HEK293 (cell line): Measurements from ENCODE around the gene ARL6IP5.

Experiments used
- GLI2 ChIP-seq: fragments of 450-650 bp; formaldehyde crosslinking; IDR thresholded peaks from 2 replicates; pipeline ENCODE4; 2017; ENCODE audit warnings: missing biosample characterization, missing genetic modification characterization, low read depth, borderline replicate concordance
- KLF9 ChIP-seq: fragments of 450-650 bp; formaldehyde crosslinking; IDR thresholded peaks from 2 replicates; pipeline ENCODE4 v1.5.1; 2016; ENCODE audit warnings: missing biosample characterization, missing genetic modification characterization, low read depth
- MZF1 ChIP-seq: fragments of 450-650 bp; formaldehyde crosslinking; IDR thresholded peaks from 2 replicates; pipeline ENCODE4 v1.5.1; 2017; ENCODE audit warnings: missing biosample characterization, missing genetic modification characterization, borderline replicate concordance
- SP3 ChIP-seq: fragments of 450-650 bp; formaldehyde crosslinking; IDR thresholded peaks from 2 replicates; pipeline ENCODE4 v1.5.1; 2016; ENCODE audit warnings: missing biosample characterization, missing genetic modification characterization
- TRIM28 ChIP-seq: IDR thresholded peaks from 2 replicates; pipeline ENCODE4 v1.6.1; 2011; ENCODE audit warnings: low read length, control low read depth, borderline replicate concordance
- ZNF169 ChIP-seq: fragments of 450-650 bp; formaldehyde crosslinking; IDR thresholded peaks from 2 replicates; pipeline ENCODE4 v1.5.1; 2016; ENCODE audit warnings: missing biosample characterization, missing genetic modification characterization
- ZNF514 ChIP-seq: fragments of 450-650 bp; formaldehyde crosslinking; IDR thresholded peaks from 2 replicates; pipeline ENCODE4 v1.5.1; 2016; ENCODE audit warnings: missing biosample characterization, missing genetic modification characterization
- ZNF585B ChIP-seq: fragments of 450-650 bp; formaldehyde crosslinking; IDR thresholded peaks from 2 replicates; pipeline ENCODE4 v1.5.1; 2016; ENCODE audit warnings: missing biosample characterization, missing genetic modification characterization
- ZNF596 ChIP-seq: fragments of 450-650 bp; IDR thresholded peaks from 2 replicates; pipeline ENCODE4 v1.5.0; 2018; ENCODE audit warnings: missing biosample characterization, mild to moderate bottlenecking, missing genetic modification characterization, moderate library complexity
- ZNF658 ChIP-seq: fragments of 450-650 bp; formaldehyde crosslinking; IDR thresholded peaks from 2 replicates; pipeline ENCODE4; 2016; ENCODE audit warnings: missing biosample characterization, missing genetic modification characterization
- ZNF670 ChIP-seq: fragments of 450-650 bp; formaldehyde crosslinking; IDR thresholded peaks from 2 replicates; pipeline ENCODE4 v1.5.1; 2016; ENCODE audit warnings: missing biosample characterization, missing genetic modification characterization, low read depth
- ZNF768 ChIP-seq: fragments of 450-650 bp; formaldehyde crosslinking; IDR thresholded peaks from 2 replicates; pipeline ENCODE4 v1.5.1; 2018; ENCODE audit warnings: missing biosample characterization, mild to moderate bottlenecking, missing genetic modification characterization
- TF ChIP-seq, protein P1 (sequence below): fragments of 450-650 bp; formaldehyde crosslinking; IDR thresholded peaks from 2 replicates; pipeline ENCODE4 v1.5.1; 2016; ENCODE audit warnings: missing biosample characterization, missing genetic modification characterization
- TF ChIP-seq, protein P2 (sequence below): fragments of 450-650 bp; formaldehyde crosslinking; IDR thresholded peaks from 2 replicates; pipeline ENCODE4 v1.5.1; 2016; ENCODE audit warnings: missing biosample characterization, missing genetic modification characterization
- TF ChIP-seq, protein P3 (sequence below): fragments of 450-650 bp; IDR thresholded peaks from 2 replicates; pipeline ENCODE4 v1.5.1; 2018; ENCODE audit warnings: missing biosample characterization, mild to moderate bottlenecking, missing genetic modification characterization
- TF ChIP-seq, protein P4 (sequence below): fragments of 450-650 bp; formaldehyde crosslinking; IDR thresholded peaks from 2 replicates; pipeline ENCODE4 v1.5.1; 2016; ENCODE audit warnings: missing biosample characterization, missing genetic modification characterization
- TF ChIP-seq, protein P5 (sequence below): fragments of 450-650 bp; formaldehyde crosslinking; IDR thresholded peaks from 2 replicates; pipeline ENCODE4 v1.5.1; 2016; ENCODE audit warnings: missing biosample characterization, missing genetic modification characterization
- TF ChIP-seq, protein P6 (sequence below): sonication (generic); formaldehyde crosslinking; IDR thresholded peaks from 2 replicates; pipeline ENCODE4 v1.8.1; 2022; ENCODE audit warnings: mild to moderate bottlenecking, moderate library complexity, missing genetic modification reagents
- TF ChIP-seq, protein P7 (sequence below): fragments of 450-650 bp; formaldehyde crosslinking; conservative IDR thresholded peaks from 2 replicates; pipeline ENCODE4 v1.5.1; 2016; ENCODE audit warnings: low read depth, missing biosample characterization, missing genetic modification characterization
- TF ChIP-seq, protein P8 (sequence below): fragments of 450-650 bp; formaldehyde crosslinking; IDR thresholded peaks from 2 replicates; pipeline ENCODE4 v1.5.1; 2016; ENCODE audit warnings: missing biosample characterization, missing genetic modification characterization

Gene ARL6IP5

DNA sequence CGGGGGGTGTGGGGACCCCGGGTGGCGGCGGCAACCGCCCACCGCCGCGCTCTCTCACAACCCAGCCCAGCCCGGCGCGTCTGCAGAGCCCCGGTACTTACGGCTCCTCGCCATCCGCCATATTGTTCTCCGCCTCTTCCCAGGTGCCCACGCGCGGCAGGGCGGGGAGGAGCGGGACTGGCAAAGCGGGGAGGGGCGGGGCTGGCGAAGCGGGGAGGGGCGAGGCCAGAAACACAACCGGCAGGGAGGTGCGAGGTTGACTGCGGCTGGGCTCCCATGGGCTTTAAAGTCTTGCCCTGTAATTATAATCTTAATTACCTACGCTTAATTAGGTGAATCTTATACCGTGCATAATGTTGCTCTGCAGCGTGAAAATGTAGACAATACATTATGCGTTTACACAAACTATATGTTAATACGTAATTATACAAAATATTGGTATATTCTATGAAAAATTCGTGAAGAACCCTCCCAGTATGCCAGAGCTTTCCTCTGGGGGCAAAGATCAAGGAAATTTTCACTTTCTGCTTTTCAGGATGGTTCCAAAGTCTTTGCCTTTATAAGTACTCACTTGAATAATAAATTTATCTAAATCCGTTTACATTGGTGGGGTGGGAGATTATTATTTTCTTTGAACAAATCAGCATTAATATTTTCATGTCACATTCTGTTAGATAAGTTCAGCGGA is 4.4 kb upstream of the ARL6IP5 start, which contains the start of gene UBA3 (continued):
- TF ChIP-seq, protein P1, sequence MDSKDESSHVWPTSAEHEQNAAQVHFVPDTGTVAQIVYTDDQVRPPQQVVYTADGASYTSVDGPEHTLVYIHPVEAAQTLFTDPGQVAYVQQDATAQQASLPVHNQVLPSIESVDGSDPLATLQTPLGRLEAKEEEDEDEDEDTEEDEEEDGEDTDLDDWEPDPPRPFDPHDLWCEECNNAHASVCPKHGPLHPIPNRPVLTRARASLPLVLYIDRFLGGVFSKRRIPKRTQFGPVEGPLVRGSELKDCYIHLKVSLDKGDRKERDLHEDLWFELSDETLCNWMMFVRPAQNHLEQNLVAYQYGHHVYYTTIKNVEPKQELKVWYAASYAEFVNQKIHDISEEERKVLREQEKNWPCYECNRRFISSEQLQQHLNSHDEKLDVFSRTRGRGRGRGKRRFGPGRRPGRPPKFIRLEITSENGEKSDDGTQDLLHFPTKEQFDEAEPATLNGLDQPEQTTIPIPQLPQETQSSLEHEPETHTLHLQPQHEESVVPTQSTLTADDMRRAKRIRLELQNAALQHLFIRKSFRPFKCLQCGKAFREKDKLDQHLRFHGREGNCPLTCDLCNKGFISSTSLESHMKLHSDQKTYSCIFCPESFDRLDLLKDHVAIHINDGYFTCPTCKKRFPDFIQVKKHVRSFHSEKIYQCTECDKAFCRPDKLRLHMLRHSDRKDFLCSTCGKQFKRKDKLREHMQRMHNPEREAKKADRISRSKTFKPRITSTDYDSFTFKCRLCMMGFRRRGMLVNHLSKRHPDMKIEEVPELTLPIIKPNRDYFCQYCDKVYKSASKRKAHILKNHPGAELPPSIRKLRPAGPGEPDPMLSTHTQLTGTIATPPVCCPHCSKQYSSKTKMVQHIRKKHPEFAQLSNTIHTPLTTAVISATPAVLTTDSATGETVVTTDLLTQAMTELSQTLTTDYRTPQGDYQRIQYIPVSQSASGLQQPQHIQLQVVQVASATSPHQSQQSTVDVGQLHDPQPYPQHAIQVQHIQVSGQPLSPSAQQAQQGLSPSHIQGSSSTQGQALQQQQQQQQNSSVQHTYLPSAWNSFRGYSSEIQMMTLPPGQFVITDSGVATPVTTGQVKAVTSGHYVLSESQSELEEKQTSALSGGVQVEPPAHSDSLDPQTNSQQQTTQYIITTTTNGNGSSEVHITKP (tag by site-specific recombination), result peak; percentile 93
- TF ChIP-seq MZF1 (tag by site-specific recombination) (no peak), ZNF658 (tag by site-specific recombination) (no peak), ZNF585B (tag by site-specific recombination) (no peak), ZNF514 (no peak), SP3 (tag by site-specific recombination) (peak; percentile 36), KLF9 (tag by site-specific recombination) (peak; percentile 31; the same call in 1 of the 2 replicates), ZNF670 (tag by site-specific recombination) (no peak), ZNF169 (no peak), ZNF596 (tag by site-specific recombination) (no peak), ZNF768 (tag by site-specific recombination) (no peak), TRIM28 (no peak), GLI2 (tag by site-specific recombination) (no peak)
- TF ChIP-seq, protein P2, sequence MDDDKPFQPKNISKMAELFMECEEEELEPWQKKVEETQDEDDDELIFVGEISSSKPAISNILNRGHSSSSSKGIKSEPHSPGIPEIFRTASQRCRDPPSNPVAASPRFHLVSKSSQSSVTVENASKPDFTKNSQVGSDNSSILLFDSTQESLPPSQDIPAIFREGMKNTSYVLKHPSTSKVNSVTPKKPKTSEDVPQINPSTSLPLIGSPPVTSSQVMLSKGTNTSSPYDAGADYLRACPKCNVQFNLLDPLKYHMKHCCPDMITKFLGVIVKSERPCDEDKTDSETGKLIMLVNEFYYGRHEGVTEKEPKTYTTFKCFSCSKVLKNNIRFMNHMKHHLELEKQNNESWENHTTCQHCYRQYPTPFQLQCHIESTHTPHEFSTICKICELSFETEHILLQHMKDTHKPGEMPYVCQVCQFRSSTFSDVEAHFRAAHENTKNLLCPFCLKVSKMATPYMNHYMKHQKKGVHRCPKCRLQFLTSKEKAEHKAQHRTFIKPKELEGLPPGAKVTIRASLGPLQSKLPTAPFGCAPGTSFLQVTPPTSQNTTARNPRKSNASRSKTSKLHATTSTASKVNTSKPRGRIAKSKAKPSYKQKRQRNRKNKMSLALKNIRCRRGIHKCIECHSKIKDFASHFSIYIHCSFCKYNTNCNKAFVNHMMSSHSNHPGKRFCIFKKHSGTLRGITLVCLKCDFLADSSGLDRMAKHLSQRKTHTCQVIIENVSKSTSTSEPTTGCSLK (tag by site-specific recombination), result no peak
- TF ChIP-seq, protein P3, sequence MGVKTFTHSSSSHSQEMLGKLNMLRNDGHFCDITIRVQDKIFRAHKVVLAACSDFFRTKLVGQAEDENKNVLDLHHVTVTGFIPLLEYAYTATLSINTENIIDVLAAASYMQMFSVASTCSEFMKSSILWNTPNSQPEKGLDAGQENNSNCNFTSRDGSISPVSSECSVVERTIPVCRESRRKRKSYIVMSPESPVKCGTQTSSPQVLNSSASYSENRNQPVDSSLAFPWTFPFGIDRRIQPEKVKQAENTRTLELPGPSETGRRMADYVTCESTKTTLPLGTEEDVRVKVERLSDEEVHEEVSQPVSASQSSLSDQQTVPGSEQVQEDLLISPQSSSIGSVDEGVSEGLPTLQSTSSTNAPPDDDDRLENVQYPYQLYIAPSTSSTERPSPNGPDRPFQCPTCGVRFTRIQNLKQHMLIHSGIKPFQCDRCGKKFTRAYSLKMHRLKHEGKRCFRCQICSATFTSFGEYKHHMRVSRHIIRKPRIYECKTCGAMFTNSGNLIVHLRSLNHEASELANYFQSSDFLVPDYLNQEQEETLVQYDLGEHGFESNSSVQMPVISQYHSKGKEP (tag by site-specific recombination), result no peak
- TF ChIP-seq, protein P4, sequence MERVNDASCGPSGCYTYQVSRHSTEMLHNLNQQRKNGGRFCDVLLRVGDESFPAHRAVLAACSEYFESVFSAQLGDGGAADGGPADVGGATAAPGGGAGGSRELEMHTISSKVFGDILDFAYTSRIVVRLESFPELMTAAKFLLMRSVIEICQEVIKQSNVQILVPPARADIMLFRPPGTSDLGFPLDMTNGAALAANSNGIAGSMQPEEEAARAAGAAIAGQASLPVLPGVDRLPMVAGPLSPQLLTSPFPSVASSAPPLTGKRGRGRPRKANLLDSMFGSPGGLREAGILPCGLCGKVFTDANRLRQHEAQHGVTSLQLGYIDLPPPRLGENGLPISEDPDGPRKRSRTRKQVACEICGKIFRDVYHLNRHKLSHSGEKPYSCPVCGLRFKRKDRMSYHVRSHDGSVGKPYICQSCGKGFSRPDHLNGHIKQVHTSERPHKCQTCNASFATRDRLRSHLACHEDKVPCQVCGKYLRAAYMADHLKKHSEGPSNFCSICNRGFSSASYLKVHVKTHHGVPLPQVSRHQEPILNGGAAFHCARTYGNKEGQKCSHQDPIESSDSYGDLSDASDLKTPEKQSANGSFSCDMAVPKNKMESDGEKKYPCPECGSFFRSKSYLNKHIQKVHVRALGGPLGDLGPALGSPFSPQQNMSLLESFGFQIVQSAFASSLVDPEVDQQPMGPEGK (tag by site-specific recombination), result peak; percentile 25; the same call in 1 of the 2 replicates
- TF ChIP-seq, protein P5, sequence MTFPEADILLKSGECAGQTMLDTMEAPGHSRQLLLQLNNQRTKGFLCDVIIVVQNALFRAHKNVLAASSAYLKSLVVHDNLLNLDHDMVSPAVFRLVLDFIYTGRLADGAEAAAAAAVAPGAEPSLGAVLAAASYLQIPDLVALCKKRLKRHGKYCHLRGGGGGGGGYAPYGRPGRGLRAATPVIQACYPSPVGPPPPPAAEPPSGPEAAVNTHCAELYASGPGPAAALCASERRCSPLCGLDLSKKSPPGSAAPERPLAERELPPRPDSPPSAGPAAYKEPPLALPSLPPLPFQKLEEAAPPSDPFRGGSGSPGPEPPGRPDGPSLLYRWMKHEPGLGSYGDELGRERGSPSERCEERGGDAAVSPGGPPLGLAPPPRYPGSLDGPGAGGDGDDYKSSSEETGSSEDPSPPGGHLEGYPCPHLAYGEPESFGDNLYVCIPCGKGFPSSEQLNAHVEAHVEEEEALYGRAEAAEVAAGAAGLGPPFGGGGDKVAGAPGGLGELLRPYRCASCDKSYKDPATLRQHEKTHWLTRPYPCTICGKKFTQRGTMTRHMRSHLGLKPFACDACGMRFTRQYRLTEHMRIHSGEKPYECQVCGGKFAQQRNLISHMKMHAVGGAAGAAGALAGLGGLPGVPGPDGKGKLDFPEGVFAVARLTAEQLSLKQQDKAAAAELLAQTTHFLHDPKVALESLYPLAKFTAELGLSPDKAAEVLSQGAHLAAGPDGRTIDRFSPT, result peak; percentile 87
- TF ChIP-seq, protein P6, sequence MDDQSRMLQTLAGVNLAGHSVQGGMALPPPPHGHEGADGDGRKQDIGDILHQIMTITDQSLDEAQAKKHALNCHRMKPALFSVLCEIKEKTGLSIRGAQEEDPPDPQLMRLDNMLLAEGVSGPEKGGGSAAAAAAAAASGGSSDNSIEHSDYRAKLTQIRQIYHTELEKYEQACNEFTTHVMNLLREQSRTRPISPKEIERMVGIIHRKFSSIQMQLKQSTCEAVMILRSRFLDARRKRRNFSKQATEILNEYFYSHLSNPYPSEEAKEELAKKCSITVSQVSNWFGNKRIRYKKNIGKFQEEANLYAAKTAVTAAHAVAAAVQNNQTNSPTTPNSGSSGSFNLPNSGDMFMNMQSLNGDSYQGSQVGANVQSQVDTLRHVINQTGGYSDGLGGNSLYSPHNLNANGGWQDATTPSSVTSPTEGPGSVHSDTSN, result no peak
- TF ChIP-seq, protein P7, sequence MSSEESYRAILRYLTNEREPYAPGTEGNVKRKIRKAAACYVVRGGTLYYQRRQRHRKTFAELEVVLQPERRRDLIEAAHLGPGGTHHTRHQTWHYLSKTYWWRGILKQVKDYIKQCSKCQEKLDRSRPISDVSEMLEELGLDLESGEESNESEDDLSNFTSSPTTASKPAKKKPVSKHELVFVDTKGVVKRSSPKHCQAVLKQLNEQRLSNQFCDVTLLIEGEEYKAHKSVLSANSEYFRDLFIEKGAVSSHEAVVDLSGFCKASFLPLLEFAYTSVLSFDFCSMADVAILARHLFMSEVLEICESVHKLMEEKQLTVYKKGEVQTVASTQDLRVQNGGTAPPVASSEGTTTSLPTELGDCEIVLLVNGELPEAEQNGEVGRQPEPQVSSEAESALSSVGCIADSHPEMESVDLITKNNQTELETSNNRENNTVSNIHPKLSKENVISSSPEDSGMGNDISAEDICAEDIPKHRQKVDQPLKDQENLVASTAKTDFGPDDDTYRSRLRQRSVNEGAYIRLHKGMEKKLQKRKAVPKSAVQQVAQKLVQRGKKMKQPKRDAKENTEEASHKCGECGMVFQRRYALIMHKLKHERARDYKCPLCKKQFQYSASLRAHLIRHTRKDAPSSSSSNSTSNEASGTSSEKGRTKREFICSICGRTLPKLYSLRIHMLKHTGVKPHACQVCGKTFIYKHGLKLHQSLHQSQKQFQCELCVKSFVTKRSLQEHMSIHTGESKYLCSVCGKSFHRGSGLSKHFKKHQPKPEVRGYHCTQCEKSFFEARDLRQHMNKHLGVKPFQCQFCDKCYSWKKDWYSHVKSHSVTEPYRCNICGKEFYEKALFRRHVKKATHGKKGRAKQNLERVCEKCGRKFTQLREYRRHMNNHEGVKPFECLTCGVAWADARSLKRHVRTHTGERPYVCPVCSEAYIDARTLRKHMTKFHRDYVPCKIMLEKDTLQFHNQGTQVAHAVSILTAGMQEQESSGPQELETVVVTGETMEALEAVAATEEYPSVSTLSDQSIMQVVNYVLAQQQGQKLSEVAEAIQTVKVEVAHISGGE (tag by site-specific recombination), result no peak
- TF ChIP-seq, protein P8, sequence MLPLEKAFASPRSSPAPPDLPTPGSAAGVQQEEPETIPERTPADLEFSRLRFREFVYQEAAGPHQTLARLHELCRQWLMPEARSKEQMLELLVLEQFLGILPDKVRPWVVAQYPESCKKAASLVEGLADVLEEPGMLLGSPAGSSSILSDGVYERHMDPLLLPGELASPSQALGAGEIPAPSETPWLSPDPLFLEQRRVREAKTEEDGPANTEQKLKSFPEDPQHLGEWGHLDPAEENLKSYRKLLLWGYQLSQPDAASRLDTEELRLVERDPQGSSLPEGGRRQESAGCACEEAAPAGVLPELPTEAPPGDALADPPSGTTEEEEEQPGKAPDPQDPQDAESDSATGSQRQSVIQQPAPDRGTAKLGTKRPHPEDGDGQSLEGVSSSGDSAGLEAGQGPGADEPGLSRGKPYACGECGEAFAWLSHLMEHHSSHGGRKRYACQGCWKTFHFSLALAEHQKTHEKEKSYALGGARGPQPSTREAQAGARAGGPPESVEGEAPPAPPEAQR (tag by site-specific recombination), result no peak
